NCI-H524 treated with DMSO at 0.1 percent for 48 hours (cell line): ENCODE results near the gene CD247.

Experiments
- DNase-seq: peaks from one replicate; lab custom pipeline; 2025; lab: John Stamatoyannopoulos, UW

CD247 gene

GRCh38 chr1:167439301-167439988 lies 78.9 kb downstream of the CD247 start:
- DNase-seq: no peak

GRCh38 chr1:167438171-167439138 lies 79.9 kb downstream of the CD247 start:
- no peak for DNase-seq

GRCh38 chr1:167435484-167435883 lies 82.8 kb downstream of the CD247 start:
- no peak for DNase-seq

- DNase-seq: no peak
These were observed 84.0 kb downstream of the CD247 start for GRCh38 chr1:167434306-167434705.

- DNase-seq: no peak
These were observed 84.4 kb downstream of the CD247 start for GRCh38 chr1:167433884-167434283.

GRCh38 chr1:167432780-167433179 lies 85.5 kb downstream of the CD247 start:
- no peak for DNase-seq

- no peak for DNase-seq
These were observed 86.2 kb downstream of the CD247 start for GRCh38 chr1:167431909-167432650.

GRCh38 chr1:167431261-167431908 lies 86.9 kb downstream of the CD247 start:
- no peak for DNase-seq

GRCh38 chr1:167430849-167431242 lies 87.5 kb downstream of the CD247 start:
- no peak for DNase-seq

GRCh38 chr1:167430134-167430848 lies 88.0 kb downstream of the CD247 start:
- no peak for DNase-seq

- no peak for DNase-seq
These were observed 88.7 kb downstream of the CD247 start for GRCh38 chr1:167429612-167430011.

GRCh38 chr1:167428395-167428794 lies 89.9 kb downstream of the CD247 start:
- DNase-seq: no peak

GRCh38 chr1:167427848-167428247 lies 90.5 kb downstream of the CD247 start:
- no peak for DNase-seq

GRCh38 chr1:167426716-167427115 lies 91.6 kb downstream of the CD247 start:
- no peak for DNase-seq

- DNase-seq: no peak
These were observed 92.8 kb downstream of the CD247 start for GRCh38 chr1:167425482-167425881.

- no peak for DNase-seq
These were observed 94.4 kb downstream of the CD247 start for GRCh38 chr1:167423684-167424619.

GRCh38 chr1:167420510-167420909 lies 97.8 kb downstream of the CD247 start:
- DNase-seq: no peak

GRCh38 chr1:167419245-167419644 lies 99.1 kb downstream of the CD247 start:
- DNase-seq: no peak

GRCh38 chr1:167418391-167418790 lies 99.9 kb downstream of the CD247 start:
- DNase-seq: no peak

GRCh38 chr1:167416506-167416905 lies 101.8 kb downstream of the CD247 start:
- no peak for DNase-seq
